Measurements from ENCODE around the gene ATP7B.

ATP7B gene

GRCh38 chr13:51894239-51894638, 117.0 kb downstream of the ATP7B start:
- DNase-seq (ENCODE audit: low read depth): no peak

GRCh38 chr13:51892657-51893056, 118.6 kb downstream of the ATP7B start:
- DNase-seq (ENCODE audit: low read depth): no peak

GRCh38 chr13:51887468-51887867, 123.8 kb downstream of the ATP7B start:
- DNase-seq (ENCODE audit: low read depth): no peak

GRCh38 chr13:51885651-51886050, 125.6 kb downstream of the ATP7B start:
- no peak for DNase-seq (ENCODE audit: low read depth)

- DNase-seq (ENCODE audit: low read depth): no peak
These were observed 128.0 kb downstream of the ATP7B start for GRCh38 chr13:51883226-51883600.

All from stimulated activated CD8-positive, alpha-beta memory T cell treated with anti-CD3 and anti-CD28 coated beads, Interleukin-15, amount 100 ng/mL, for 1 hour (primary cell).